Measurements from ENCODE around the gene AMPD3.

AMPD3 gene

DNA sequence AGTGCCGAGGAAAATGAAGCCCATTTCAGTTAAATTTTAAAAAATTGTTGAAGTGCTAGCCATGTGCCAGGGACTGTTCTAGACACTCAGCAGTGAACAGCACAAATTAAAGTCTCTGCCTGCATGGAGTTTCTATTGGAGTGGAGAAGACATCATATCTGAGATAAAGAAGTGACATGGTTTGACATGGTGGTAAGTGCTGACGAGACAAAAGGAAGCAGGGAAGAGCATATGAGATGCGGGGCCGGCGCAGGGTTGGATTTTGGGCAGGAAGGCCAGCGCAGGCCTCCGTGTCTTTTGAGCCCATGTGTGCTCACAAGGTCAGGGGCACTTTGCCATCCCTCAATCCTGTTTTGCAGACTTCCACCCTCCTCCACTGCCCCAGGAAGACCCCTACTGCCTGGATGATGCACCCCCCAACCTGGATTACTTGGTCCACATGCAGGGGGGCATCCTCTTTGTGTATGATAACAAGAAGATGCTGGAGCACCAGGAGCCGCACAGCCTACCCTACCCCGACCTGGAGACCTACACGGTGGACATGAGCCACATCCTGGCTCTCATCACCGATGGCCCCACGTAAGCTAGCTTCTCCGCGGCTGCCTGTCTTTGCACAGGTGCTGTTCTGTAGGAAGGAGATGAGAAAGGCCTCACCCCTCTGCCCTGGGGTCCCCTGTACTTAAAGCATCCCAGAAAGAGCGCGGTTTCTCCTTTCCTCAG, 29.6 kb downstream of the AMPD3 start:
- no peak overlapping the region for H3K4me3 ChIP-seq (ENCODE audit: low read length)
- no peak for TF ChIP-seq ZNF274 (IDR thresholded peaks at IDR 0.05; ENCODE audit: low read depth, low read length)

DNA sequence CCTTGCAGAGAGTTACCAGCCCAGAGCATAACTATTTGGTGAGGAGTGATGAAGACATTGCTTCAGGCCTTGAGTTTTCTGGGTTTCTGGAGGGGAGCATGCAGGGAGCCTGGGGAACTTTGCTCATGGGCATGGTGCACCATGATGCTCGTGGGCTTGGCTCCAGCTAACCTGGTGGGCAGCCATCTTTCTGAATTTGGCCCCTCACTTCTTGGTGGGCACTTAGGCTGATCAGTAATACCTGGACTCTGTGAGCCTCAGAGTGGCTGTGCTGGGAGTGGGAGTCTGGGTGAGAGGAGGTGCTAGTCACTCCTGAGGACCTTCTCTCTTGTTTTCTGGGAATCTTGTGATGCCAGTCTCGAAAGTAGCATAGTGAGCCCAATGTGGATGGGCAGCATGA, 30.6 kb downstream of the AMPD3 start:
- TF ChIP-seq ZNF274 (IDR thresholded peaks at IDR 0.05; ENCODE audit: low read depth, low read length), result no peak
- H3K4me3 ChIP-seq (ENCODE audit: low read length), result no peak overlapping the region

DNA sequence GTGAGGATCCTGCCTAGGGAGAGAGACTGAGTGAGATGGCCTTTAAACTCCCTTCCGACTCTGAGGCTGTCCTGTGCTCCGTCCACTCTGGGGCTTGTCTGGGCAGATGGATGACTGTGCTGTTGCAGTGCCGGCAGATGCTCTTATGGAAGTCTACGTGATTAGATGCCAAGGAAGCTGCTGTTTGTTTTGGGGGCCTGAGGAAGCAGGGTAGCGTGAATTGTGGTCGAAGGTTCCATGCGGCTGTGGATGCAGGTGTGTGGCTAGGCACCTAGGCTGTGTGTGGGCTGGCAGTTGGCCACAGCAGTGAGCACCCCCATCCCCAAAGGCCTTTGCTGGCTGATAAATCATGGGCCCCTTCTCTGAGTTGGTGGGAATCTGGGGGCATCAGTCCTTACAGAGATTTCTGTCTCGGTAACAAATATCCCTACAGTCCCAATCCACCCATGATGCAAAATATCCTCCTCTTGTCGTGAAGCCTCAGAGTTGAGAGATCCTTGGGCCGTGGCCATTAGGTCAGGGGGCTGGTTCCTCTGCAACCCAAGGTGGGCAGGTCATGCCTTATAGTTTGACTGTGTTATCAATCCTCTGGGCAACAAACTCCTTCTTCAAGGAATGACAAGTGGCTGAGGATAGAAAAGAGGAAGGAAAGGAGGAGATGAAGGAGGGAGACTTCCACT, 31.2 kb downstream of the AMPD3 start:
- H3K4me3 ChIP-seq (ENCODE audit: low read length), result no peak overlapping the region
- TF ChIP-seq ZNF274 (IDR thresholded peaks at IDR 0.05; ENCODE audit: low read depth, low read length), result no peak

- H3K4me3 ChIP-seq (ENCODE audit: low read length), result no peak overlapping the region
Observed at GRCh38 chr11:10487002-10487647, 32.1 kb downstream of the AMPD3 start.

GRCh38 chr11:10488121-10488933, 33.3 kb downstream of the AMPD3 start:
- TF ChIP-seq ZNF274 (IDR thresholded peaks at IDR 0.05; ENCODE audit: low read depth, low read length), result no peak
- H3K4me3 ChIP-seq (ENCODE audit: low read length), result no peak overlapping the region

More at GRCh38 chr11:10487002-10487647, 32.1 kb downstream of the AMPD3 start:
- TF ChIP-seq ZNF274 (IDR thresholded peaks at IDR 0.05; ENCODE audit: low read depth, low read length), result no peak

DNA sequence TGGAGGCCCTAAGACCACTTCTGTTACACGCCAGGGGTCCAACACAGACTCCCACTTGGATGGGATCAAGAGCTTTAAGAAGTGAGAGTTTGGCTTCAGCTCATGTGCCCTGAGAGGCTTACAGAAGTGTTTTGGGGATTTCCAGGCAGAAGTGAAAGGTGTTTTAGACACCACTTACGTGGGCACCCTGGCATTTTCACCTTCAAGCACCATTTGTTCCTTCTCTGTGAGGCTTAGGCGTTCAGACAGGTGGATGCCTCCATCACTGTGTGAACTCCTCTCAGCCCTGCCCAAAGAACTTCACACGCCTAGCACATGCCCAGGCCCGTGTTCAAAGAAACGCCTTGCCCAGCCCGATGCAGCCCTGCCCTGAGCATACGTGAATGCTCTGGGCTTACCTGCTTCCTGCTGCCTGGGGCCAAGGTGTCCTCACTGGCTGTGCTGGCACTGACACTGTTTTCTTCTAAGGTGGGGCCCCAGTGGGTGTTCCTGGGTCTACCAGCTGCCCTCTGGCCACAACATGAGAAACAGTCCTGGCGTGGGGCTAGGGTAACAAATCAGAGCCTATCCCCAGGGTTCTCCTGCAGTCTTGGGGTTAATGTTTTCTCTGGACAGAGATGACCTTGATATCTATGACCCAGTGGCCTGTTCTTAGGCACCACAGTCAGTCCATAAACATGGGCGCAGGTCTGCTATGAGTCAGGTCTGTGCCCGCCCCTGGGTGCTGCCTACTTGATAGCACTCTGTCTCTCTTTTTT, 34.0 kb downstream of the AMPD3 start:
- TF ChIP-seq ZNF274 (IDR thresholded peaks at IDR 0.05; ENCODE audit: low read depth, low read length), result no peak
- H3K4me3 ChIP-seq (ENCODE audit: low read length), result no peak overlapping the region

DNA sequence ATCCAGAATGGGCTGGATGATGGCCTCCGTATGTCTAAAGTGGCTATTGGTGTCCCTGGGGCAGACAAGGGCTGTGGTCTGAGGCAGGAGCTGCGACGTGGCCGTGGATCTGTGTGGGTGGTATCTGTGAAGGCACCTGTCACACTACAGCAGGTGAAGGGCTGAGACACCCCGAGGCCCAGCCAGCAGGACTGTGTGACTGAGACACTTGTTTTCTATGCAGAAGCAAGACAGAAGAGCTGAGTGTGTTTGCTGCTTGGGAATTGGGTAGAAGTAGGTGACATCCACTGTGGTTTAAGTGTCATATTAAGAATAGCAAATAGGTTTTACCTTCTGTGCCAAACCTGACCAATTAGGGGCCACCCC, 35.0 kb downstream of the AMPD3 start:
- H3K4me3 ChIP-seq (ENCODE audit: low read length), result no peak overlapping the region
- no peak for TF ChIP-seq ZNF274 (IDR thresholded peaks at IDR 0.05; ENCODE audit: low read depth, low read length)

GRCh38 chr11:10490398-10491241, 35.6 kb downstream of the AMPD3 start:
- TF ChIP-seq ZNF274 (IDR thresholded peaks at IDR 0.05; ENCODE audit: low read depth, low read length), result no peak

DNA sequence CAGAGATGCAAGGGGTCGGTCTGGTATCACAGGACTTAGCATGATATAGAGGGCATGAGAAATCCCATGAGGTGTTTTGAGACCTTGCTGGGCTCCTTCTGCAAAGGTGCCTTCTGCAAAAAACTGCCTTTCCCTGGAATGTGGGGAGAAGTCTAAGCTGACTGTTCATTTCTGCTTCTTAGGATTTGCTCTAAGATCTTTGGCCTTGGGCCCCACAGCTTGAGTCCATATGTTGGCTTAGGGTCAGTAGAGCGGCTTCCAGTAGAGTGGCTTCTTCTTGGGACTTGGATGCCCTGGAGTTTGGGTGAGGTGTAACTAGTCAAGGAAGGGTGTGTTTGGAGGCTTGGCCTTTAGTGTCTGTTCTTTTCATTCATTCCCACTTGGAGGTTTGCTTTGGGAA, 37.0 kb downstream of the AMPD3 start:
- no peak for TF ChIP-seq ZNF274 (IDR thresholded peaks at IDR 0.05; ENCODE audit: low read depth, low read length)
- no peak overlapping the region for H3K4me3 ChIP-seq (ENCODE audit: low read length)

More at GRCh38 chr11:10490398-10491241, 35.6 kb downstream of the AMPD3 start:
- H3K4me3 ChIP-seq (ENCODE audit: low read length), result no peak overlapping the region

DNA sequence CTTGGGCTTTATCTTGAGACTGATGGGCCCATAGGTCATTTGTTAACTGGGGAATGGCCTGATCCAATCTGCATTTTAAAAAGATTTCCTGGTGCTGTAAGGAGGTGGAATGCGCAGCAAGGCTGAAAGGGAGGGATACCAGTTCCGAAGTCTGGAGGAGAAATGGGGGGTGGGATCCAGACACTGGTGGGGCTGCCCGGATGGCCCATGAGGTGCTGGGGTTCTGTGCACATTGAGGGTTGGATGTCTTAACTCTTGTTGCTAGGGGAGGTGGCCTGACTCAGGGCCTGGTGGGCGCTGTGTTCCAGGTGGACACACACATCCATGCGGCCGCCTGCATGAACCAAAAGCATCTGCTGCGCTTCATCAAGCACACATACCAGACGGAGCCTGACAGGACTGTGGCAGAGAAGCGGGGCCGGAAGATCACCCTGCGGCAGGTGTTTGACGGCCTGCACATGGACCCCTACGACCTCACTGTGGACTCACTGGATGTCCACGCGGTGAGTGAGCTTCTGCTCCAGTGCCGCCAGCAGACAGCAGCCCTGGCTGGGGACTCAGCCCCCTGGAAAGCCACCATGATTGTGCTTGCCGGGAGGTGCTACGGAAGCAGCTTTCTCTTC, 38.1 kb downstream of the AMPD3 start:
- no peak overlapping the region for H3K4me3 ChIP-seq (ENCODE audit: low read length)
- no peak for TF ChIP-seq ZNF274 (IDR thresholded peaks at IDR 0.05; ENCODE audit: low read depth, low read length)

DNA sequence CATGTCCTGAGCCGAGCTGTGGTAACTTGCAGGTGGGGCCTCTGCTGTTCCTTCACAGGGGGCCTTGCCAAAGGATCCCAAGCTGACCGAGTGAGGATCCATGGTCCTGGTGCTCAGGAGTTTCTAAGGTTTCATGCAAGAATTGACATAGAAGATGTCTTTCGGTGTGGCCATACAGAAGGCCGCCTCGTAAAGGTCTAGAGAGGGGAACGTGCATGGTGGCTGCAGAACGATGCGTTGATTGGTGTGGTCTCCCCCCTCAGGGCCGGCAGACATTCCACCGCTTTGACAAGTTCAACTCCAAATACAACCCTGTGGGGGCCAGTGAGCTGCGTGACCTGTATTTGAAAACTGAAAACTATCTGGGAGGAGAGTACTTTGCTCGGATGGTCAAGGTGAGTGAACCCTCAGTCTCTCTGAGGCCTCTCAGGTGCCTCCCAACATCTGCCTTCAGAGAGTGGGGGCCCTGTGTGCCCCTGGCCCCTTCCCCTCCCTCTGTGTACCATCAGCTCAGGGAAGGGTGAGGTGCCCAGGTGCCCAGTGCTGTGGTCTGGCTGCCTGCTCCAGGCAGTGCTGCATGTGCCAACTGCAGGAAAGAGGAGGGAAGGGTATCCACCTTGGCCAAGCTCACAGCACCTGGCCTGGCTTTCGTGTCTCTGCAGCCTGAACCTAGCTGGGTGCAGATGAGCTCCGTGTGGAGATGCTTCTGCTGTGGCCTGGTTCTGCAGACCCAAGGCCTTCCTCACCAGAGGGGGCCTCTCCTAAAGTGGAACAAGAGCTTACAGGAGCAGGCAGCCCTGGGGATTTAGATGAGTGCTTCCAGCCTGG, 39.8 kb downstream of the AMPD3 start:
- H3K4me3 ChIP-seq (ENCODE audit: low read length), result no peak overlapping the region
- no peak for TF ChIP-seq ZNF274 (IDR thresholded peaks at IDR 0.05; ENCODE audit: low read depth, low read length)

DNA sequence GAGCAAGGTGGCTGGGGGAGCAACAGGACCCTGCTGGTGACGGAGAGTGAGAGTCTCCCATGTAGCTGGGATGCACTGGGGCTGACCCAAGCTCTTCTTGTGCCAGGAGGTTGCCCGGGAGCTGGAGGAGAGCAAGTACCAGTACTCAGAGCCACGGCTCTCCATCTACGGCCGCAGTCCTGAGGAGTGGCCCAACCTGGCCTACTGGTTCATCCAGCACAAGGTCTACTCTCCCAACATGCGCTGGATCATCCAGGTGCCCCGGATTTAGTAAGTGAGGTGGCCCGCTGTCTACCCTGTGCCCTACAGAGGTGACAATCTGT, 40.4 kb downstream of the AMPD3 start:
- H3K4me3 ChIP-seq (ENCODE audit: low read length), result no peak overlapping the region
- no peak for TF ChIP-seq ZNF274 (IDR thresholded peaks at IDR 0.05; ENCODE audit: low read depth, low read length)
